Measurements from ENCODE around the gene DENND4C. TPM values are rescaled to one million over a fixed set of nuclear protein-coding genes. Genes with fewer than 3 reads are reported as not detected.

The DENND4C gene
- total RNA-seq, 1 donor from 2014 or later, result 105 TPM

- intact Hi-C loops (cut with DNase I), result no loop called here
- DNase-seq, result no peak
- ATAC-seq, result no peak
- H3K4me3 ChIP-seq, result no peak overlapping the region
- H3K27ac ChIP-seq, result no peak overlapping the region
- TF ChIP-seq, protein P1, sequence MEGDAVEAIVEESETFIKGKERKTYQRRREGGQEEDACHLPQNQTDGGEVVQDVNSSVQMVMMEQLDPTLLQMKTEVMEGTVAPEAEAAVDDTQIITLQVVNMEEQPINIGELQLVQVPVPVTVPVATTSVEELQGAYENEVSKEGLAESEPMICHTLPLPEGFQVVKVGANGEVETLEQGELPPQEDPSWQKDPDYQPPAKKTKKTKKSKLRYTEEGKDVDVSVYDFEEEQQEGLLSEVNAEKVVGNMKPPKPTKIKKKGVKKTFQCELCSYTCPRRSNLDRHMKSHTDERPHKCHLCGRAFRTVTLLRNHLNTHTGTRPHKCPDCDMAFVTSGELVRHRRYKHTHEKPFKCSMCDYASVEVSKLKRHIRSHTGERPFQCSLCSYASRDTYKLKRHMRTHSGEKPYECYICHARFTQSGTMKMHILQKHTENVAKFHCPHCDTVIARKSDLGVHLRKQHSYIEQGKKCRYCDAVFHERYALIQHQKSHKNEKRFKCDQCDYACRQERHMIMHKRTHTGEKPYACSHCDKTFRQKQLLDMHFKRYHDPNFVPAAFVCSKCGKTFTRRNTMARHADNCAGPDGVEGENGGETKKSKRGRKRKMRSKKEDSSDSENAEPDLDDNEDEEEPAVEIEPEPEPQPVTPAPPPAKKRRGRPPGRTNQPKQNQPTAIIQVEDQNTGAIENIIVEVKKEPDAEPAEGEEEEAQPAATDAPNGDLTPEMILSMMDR (IDR thresholded peaks at IDR 0.05), result no peak
- no peaks in the 10 kb centered on the region for H3K36me3 ChIP-seq
- H3K27me3 ChIP-seq (ENCODE audit: low read depth), result no peaks in the 10 kb centered on the region
- no peaks in the 10 kb centered on the region for H3K9me3 ChIP-seq
- peaks cover 6% of the 10 kb centered on the region for H3K4me1 ChIP-seq
Measured at GRCh38 chr9:19224563-19224962, 5.9 kb upstream of the DENND4C start.

- no peaks in the 10 kb centered on the region for H3K9me3 ChIP-seq
Measured at GRCh38 chr9:19229595-19230354, 718 bp upstream of the DENND4C start.

DNA sequence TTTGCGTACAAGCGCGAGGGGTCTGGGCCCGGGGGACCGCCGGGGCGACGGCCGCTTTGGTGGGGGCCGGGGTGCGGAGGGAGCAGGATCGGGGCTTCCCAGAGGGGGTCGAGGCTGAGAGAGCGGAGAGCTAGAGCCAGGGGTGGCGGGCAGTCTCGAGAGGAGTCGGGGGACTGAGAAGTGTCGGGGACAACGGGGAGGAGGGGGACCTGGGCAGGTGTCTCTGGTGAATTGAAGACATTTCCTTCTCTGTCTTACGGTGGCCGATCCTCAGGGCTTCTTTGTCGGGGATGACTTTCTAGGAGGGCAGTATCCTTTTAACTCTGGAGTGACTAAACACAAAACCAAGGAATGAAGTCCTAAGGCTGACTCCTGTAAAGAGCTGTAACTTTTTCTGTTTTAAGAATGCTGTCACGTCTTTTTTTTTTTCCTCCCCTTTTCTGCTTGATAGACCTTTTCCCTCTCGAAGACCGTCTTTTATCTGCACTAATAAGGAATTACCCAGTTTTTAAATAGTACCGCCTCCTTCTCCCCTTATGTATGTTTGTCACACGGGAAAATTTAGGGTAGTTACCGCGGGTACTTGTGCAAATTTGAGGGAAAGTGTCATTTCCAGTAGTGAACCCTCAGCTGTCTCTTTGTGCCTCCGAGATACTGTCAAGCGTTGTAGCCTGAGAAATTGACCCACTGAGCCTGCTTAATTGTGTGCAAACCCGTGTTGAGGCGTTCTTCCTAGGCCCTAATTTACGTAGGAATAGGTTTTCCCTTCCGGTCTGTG lies 822 bp downstream of the DENND4C start:
- Histone ChIP-seq H3K27me3 (ENCODE audit: low read depth) (no peaks in the 10 kb centered on the region), H3K36me3 (no peaks in the 10 kb centered on the region), H3K4me3 (peak overlapping the region; percentile 99), H3K27ac (peak overlapping the region; percentile 98), H3K9me3 (no peaks in the 10 kb centered on the region), H3K4me1 (peaks cover 40% of the 10 kb centered on the region)
- ATAC-seq (peak; percentile 26 to 31), DNase-seq (no peak)
- intact Hi-C loops (cut with DNase I), result no loop called here
- TF ChIP-seq, protein P1 (IDR thresholded peaks at IDR 0.05), result no peak

More at GRCh38 chr9:19229595-19230354, 718 bp upstream of the DENND4C start:
- H3K27me3 ChIP-seq (ENCODE audit: low read depth), result no peaks in the 10 kb centered on the region
- no peaks in the 10 kb centered on the region for H3K36me3 ChIP-seq
- peak; percentile 73 for ATAC-seq
- peak overlapping the region; percentile 98 for H3K27ac ChIP-seq
- peak overlapping the region; percentile 99 for H3K4me3 ChIP-seq
- H3K4me1 ChIP-seq, result peaks cover 30% of the 10 kb centered on the region
- TF ChIP-seq, protein P1 (IDR thresholded peaks at IDR 0.05), result no peak
- no peak for DNase-seq
- intact Hi-C loops (cut with DNase I), result no loop called here

DNA sequence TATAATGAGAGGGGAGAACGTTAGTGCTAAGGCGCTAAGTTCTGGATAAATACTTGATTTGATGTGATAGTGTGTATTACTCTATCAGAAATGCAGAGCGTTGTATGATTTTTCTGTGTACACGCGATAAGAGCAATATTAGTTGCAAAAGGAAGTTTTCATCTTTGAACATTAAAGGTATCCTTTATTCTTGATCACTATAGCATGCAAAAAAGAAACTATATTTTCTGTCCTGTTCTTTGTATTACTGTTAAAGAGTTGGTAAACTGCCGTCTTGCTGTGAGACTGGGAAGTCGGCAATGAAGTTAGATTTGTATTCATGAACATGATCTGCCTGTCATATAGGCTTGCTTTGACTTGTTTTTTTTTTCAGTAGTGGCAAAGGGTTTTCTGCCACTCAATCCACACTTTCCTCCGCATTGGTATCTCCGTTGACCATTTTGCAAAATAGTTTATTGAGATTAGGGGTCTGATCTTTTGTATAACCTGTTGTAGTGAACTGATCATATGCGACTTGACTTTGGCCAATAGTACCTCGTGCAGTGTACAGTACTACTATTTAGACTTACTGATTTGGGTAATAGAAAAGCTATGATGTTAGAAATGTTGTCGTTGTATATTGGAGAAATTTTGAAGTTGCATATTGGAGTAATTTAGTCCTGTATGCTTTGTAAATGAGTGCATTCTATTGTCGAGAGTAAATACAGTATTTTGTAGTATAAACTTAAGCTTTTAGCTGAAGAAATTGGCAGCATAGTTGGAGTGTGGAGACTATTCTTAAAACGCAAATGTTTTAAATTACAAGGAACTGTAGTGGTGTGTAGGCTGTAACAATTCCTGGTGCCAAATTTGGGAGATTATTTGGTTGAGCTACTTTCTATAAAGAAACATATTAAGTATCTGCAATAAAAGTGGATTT lies 1.7 kb downstream of the DENND4C start:
- TF ChIP-seq, protein P1 (IDR thresholded peaks at IDR 0.05), result no peak
- Histone ChIP-seq H3K4me3 (peak overlapping the region; percentile 99), H3K27ac (peak overlapping the region; percentile 98), H3K36me3 (no peaks in the 10 kb centered on the region), H3K9me3 (no peaks in the 10 kb centered on the region), H3K27me3 (ENCODE audit: low read depth) (no peaks in the 10 kb centered on the region), H3K4me1 (peaks cover 40% of the 10 kb centered on the region)
- no peak for ATAC-seq
- no peak for DNase-seq
- intact Hi-C loops (cut with DNase I), result no loop called here

DNA sequence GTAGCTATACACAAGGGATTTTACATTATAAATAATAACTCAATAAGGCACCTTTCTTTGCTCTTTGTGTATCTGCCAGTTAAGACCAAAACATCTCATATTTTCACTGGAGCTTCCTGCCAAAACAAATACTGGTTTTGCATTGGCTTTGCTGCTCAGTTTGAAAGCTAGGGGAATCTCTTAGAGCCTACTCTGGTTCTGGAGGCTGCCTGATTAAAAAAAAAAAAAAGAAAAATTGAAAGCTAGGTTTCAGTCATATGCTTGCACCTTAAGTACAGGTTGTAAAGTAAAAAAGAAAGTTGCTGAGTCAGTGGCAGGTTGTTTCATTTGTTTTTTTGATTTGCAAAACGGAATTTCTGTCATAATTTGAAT lies 2.3 kb downstream of the DENND4C start:
- DNase-seq, result no peak

More for the DNA sequence above, 2.3 kb downstream of the DENND4C start:
- intact Hi-C loops (cut with DNase I), result no loop called here
- Histone ChIP-seq H3K36me3 (no peaks in the 10 kb centered on the region), H3K27ac (no peak overlapping the region), H3K9me3 (no peaks in the 10 kb centered on the region), H3K4me3 (peak overlapping the region; percentile 99), H3K27me3 (ENCODE audit: low read depth) (no peaks in the 10 kb centered on the region), H3K4me1 (peaks cover 41% of the 10 kb centered on the region)
- no peak for ATAC-seq
- TF ChIP-seq, protein P1 (IDR thresholded peaks at IDR 0.05), result no peak

Measured in lower lobe of right lung (tissue), 2 donors.